ENCODE measurements around the gene SPARCL1. TPM values are rescaled to one million over a fixed set of nuclear protein-coding genes. Genes with fewer than 3 reads are reported as not detected.
"Not testable (repeated sequence)": the region's sequence is repeated elsewhere in the genome, so short reads cannot be mapped to it uniquely, and the experiment has no call there.

SPARCL1 gene
- not detected in 2 replicates for total RNA-seq (2014; rRNA removed; shearing (Covaris generic))
- not detected in 2 replicates for polyA plus RNA-seq (2014; cell fraction: nucleus; rRNA removed)

GRCh38 chr4:87529187-87529586 lies at the start of gene SPARCL1:
Gene SPARCL1 (minus strand): TSS chr4:87529376. CDS start chr4:87499574, 29,802 bp downstream.
- no peak for DNase-seq (ENCODE audit: extremely low read depth, low read depth)

- DNase-seq (ENCODE audit: extremely low read depth, low read depth) = no peak
Observed at GRCh38 chr4:87575983-87576382, 46.8 kb upstream of the SPARCL1 start.

GRCh38 chr4:87575408-87575807 lies 46.2 kb upstream of the SPARCL1 start:
- no peak for DNase-seq (ENCODE audit: extremely low read depth, low read depth)

- DNase-seq (ENCODE audit: extremely low read depth, low read depth) = no peak
Observed at GRCh38 chr4:87574996-87575395, 45.8 kb upstream of the SPARCL1 start.

GRCh38 chr4:87574376-87574775 lies 45.2 kb upstream of the SPARCL1 start:
- DNase-seq (ENCODE audit: extremely low read depth, low read depth) = not testable (repeated sequence)

- DNase-seq (ENCODE audit: extremely low read depth, low read depth) = no peak
Observed at GRCh38 chr4:87570290-87570805, 41.2 kb upstream of the SPARCL1 start.

- no peak for DNase-seq (ENCODE audit: extremely low read depth, low read depth)
Observed at GRCh38 chr4:87567191-87567590, 38.0 kb upstream of the SPARCL1 start.

- no peak for DNase-seq (ENCODE audit: extremely low read depth, low read depth)
Observed at GRCh38 chr4:87566276-87566675, 37.1 kb upstream of the SPARCL1 start.

- DNase-seq (ENCODE audit: extremely low read depth, low read depth) = no peak
Observed at GRCh38 chr4:87565746-87566145, 36.6 kb upstream of the SPARCL1 start.

GRCh38 chr4:87560802-87561201 lies 31.6 kb upstream of the SPARCL1 start:
- no peak for DNase-seq (ENCODE audit: extremely low read depth, low read depth)

GRCh38 chr4:87559090-87559837 lies 30.1 kb upstream of the SPARCL1 start:
- no peak for DNase-seq (ENCODE audit: extremely low read depth, low read depth)

- DNase-seq (ENCODE audit: extremely low read depth, low read depth) = no peak
Observed at GRCh38 chr4:87557348-87557747, 28.2 kb upstream of the SPARCL1 start.

GRCh38 chr4:87555773-87556619 lies 26.8 kb upstream of the SPARCL1 start:
- DNase-seq (ENCODE audit: extremely low read depth, low read depth) = peak; percentile 23

- DNase-seq (ENCODE audit: extremely low read depth, low read depth) = no peak
Observed at GRCh38 chr4:87553182-87553581, 24.0 kb upstream of the SPARCL1 start.

GRCh38 chr4:87551361-87551760 lies 22.2 kb upstream of the SPARCL1 start:
- no peak for DNase-seq (ENCODE audit: extremely low read depth, low read depth)

- no peak for DNase-seq (ENCODE audit: extremely low read depth, low read depth)
Observed at GRCh38 chr4:87547016-87547708, 18.0 kb upstream of the SPARCL1 start.

GRCh38 chr4:87545052-87545451 lies 15.9 kb upstream of the SPARCL1 start:
- no peak for DNase-seq (ENCODE audit: extremely low read depth, low read depth)

- DNase-seq (ENCODE audit: extremely low read depth, low read depth) = peak; percentile 32
Observed at GRCh38 chr4:87543835-87544461, 14.8 kb upstream of the SPARCL1 start.

- no peak for DNase-seq (ENCODE audit: extremely low read depth, low read depth)
Observed at GRCh38 chr4:87542734-87543312, 13.6 kb upstream of the SPARCL1 start.

Data from NCI-H460 (cell line).